ENCODE results near the gene DMRTB1.

DMRTB1 gene

DNA sequence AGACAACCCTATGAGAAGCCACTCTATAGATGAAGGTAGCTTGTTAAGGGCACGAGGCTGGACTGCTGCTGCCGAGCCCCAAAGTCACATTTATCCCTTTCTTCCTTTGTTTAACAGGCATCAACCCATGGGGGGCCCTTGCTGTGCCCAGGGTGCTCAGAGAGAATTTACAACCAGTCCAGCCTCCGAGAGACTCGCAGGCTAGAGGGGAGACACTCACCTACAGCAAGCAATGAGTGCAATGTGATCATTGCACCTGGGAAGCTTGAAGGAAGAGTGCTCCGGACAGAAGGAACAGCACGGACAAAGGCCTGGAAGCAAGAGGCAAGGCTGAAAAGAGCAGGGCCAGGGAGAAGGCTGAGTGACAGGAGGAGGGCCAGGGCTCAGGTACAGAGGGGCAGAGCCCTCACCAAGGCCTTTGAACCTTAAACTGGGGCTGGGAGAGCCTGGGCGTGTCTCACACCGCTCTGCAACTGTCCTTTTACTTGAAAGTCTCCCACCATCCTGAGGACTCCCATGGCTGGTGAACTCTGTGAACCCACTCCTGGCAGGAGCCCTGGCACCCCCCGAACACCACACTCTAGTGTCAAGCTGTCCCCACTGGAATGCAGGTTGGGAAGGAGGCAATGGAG is 27.3 kb downstream of the DMRTB1 start:
- DNase-seq (ENCODE audit: low spot score) = no peak

DNA sequence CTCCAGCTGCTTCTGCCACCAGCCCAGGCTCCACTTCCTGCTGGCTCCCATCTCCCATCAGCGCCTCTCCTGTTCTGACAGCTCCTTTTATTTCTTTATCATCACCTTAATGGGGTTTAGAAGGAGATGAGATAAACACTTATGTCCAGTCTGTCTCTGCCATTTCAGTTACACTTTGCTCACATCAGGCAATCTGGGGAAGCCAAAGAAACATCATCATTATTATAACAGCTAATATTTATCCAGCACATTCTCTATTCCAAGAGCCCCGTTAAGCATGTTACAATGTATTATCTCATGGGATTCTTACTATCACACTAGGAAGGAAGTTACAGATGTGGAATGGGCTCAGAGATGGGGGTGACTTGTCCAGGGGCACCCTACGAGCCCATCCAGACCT is 31.2 kb downstream of the DMRTB1 start:
- DNase-seq (ENCODE audit: low spot score) = no peak

- no peak for DNase-seq (ENCODE audit: low spot score)
Measured at GRCh38 chr1:53495633-53496345, 36.6 kb downstream of the DMRTB1 start.

DNA sequence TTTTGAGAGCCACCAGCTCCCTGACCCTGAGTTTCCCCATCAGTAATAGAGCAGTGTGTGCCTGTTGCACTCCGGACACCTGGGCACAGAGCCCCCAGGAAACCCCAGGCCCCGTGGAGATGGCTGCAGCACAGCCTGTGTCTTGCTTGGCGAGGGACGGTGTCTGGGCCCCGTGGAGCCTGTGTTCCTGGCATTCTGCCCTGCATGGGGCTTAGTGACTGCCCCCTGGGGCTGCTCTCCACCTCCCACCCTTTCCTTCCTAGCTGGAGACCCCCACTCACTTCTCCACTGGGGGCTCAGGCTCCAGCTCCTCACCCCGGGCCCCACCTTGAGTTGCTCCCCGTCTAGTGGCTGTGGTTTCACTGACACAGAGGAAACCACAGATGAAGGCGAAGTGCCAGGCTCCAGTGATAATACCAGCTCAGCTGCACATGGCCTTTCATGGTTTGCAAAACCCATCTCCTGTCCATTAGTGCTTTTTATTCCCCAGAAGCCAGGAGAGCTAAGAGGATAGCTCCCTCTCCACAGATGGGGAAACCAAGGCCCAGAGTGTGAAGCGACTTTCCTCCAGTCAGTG is 39.4 kb downstream of the DMRTB1 start:
- DNase-seq (ENCODE audit: low spot score) = no peak

DNA sequence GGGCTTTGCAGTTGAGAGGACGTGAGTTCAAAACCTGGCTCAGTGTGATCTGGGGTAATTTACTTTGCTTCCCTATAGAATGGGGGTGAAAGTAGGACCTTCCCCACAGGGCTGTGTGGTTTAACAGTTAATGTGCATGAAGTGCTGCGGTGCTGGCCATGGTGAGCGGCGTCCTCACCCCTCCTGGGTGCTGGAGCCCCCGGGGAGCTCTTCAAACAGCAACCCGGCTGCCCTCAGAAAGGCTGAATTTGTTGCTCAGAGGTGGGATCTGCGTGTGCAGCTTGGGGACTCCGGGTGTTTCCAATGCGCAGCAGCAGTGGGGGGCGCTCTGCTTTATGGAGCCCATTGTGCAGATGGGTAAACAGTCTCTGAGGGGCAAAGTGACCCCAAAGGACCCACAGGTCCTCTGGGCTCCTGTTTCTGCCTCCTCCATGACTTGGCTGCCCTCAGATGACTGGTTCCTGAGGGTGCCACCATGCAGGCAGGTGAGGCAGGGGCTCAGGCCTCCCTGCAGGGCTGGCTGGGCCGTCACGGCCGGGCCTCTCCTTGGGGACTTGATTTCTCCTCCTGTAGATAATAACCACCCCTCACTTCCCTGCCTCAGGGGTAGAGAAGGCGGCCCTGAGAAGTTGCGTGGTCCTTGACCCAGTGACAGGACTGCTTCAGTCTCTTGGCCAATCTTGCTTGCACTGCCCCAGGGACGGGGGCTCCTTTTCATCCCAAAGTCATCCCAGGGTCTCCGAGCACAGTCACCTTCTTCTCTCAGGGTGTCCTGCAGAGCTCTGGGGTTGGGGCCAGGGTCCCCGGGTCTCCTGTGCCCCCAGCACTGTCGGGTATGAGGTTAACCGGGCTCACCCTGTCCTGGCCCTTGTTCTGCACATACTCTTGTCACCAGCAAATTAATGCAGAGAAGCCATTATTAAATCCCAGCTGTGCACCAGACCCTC is 40.3 kb downstream of the DMRTB1 start:
- DNase-seq (ENCODE audit: low spot score) = no peak

DNA sequence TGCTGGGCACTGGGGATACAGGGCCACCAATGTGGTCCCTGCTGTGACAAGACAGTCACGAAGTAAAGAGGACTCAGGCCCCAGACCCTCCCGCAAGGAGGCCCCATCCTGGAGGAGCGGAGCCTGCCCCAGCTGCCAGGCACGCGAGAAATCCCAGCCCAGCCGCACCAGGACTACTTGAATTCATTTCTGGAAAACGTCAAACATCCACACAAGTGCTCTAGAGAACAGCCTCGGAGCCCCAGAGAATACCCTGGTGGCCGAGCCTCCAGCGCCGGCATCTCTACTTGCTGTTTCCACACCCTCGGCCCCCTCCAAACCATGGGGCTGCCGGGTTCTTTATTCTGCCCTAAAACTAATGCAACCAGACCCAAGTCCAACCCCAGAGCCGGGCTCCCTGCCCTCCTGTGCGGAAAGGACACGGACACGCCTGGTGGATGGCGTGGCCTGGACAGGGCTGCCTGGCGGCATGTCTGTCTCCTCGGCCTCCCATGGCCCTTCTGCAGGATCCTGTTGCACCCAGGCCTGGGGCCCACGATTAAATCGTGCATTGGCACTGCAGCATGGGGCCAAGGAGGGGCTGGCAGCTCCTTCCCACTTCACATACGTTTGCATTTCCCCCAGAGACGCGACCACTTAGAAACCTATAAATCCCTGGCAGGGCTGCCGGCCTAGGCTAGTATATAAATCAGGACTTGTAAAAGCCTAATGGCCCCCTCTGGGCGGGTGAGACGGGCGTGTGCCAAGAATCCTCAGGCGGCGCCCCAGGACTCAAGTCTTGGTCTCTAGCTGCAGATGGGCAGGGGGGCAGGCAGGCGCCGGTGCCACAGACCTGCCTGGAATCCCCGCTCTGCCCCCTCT is 41.2 kb downstream of the DMRTB1 start:
- no peak for DNase-seq (ENCODE audit: low spot score)

GRCh38 chr1:53501065-53502005 is 42.1 kb downstream of the DMRTB1 start:
- no peak for DNase-seq (ENCODE audit: low spot score)

- no peak for DNase-seq (ENCODE audit: low spot score)
Measured at GRCh38 chr1:53502641-53503432, 43.6 kb downstream of the DMRTB1 start.

- no peak for DNase-seq (ENCODE audit: low spot score)
Measured at GRCh38 chr1:53503433-53504217, 44.4 kb downstream of the DMRTB1 start.

- DNase-seq (ENCODE audit: low spot score) = no peak
Measured at GRCh38 chr1:53504901-53505300, 45.7 kb downstream of the DMRTB1 start.

GRCh38 chr1:53505401-53505800 is 46.2 kb downstream of the DMRTB1 start:
- no peak for DNase-seq (ENCODE audit: low spot score)

DNA sequence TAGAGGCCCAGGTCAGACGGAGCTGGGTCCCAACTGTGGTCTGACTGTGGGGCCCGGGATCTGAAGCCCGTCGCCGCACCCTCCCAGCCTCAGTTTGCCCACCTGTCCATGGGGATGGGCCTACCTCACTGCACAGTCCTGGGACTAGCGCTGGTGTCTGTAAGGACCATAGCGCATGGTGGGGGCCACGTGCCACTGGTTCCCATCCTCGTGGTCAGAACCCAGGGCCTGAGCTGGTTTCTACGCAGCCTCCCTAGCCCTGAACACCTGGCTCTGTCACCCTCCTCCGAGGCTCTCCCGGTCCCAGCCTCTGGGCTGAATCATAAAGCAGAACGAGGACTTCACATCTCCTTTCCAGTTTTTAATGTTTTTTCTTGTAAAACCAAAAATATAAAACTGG is 46.7 kb downstream of the DMRTB1 start:
- DNase-seq (ENCODE audit: low spot score) = no peak

DNA sequence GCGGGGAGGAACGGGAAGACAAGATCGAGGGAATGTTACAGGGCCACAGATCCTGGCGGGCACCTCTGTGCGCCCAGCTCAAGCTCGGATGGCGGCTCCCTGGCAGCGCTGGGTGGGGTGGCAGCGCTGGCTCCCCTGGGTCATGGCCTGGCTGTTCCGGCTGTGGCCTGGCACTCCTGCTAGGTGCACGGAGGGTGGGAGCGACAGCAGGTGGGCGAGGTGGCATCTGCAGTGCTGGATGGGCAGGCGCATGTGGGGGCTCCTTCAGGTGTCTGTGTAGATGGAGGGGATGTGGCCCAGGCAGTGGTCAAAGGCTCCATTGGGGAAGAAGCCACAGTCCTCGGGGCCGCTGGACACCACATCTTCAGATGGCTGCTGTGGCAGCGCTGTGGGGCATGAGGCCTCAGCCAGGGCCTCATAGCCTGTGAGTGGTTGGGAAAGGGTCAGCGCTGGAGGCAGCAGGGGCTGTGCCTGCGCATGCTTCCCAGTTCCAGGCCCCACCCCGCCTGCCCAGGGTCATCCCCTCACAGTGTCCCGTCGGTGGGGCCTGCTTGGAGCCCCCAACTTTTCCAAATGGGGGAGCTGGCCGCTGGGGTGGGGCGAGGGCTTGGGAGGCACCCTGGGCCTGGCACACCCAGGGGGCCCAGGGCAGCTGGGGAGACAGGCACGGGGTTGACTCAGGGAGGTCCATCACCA is 47.3 kb downstream of the DMRTB1 start:
- DNase-seq (ENCODE audit: low spot score) = no peak

DNA sequence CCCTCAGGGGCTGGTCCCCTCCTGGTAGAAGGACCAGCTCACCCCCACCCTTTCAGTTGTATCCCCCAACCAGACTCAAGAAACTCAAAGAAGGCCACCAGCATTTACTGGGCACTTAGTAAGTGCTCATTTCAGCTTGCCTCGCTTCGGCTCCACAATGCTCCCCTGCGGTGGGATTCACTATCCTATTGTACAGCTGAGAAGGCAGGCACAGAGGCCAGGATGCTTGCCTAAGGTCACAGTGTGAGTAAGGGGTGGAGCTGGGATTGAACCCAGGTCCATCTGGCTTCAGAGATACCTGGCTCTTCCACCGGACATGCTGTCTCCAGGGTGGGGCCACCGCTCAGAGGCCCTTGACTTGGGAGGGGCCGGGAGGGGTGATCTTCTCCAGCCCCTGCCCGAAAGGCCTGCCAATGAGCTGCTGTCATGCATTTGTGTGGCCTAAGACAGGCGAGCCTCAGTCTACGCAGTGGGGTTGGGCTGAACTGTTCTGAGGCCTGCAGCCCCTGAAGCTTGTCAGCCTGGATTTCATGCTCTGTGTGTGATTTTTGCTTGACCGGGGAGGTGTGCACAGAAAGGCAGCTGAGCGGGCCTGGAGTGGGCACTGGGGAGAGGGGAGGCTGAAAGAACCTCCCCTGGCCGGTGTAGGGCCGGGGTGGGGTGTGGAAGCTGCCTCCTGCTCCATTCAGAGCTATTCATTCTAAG is 48.1 kb downstream of the DMRTB1 start:
- DNase-seq (ENCODE audit: low spot score) = no peak

DNA sequence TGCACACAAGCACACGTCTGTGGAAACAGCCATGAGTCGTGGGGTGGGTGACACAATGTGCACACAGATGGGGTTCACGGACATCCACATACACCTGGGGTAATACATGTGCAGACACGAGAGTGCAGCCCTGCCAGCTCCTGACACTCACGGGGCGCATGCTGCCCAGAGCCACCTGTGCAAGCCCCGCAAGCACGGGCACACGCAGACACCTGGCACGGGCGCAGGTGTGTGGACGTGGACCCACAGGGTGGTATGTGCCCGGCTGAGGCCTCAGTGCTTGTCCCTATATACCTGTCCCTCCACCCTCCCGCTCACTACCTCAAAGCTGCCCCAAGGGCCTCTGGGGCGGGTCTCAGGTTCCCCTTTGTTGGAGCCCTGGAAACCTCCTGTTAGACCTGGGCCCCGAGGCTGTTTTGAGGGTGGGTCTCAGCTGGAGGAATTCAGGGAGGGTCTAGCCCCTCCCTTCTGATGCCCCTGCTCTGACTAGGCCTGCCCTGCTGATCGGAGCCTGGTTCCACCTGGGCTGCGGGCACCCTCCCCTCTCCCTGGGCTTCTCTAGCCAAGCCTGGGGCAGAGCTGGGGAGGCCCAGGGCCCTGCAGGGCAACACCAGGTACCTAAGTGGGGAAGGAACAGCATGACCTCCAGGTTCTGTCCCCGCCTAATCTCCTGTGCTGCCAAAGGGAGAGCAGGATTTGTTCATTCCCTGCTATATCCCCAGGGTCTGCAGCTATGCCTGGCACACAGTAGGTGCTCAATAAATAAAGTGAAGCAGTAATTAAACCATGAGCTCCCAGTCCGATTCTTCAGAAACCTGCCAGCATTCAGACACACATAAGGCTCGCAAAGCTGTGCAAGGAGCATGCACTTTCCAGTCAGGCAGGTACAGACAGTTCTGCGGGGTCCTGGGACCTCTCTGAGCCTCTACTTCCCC is 49.1 kb downstream of the DMRTB1 start:
- DNase-seq (ENCODE audit: low spot score) = no peak

- DNase-seq (ENCODE audit: low spot score) = no peak
Measured at GRCh38 chr1:53508991-53509666, 49.9 kb downstream of the DMRTB1 start.
